Neural progenitor cell (in vitro differentiated cells): Measurements from ENCODE around the gene BGN.

Experiments used
- EZH2 ChIP-seq: fragments of 200-600 bp; sonication (generic); IDR thresholded peaks from 2 replicates; pipeline ENCODE4 v1.6.1; 2017; ENCODE audit warnings: antibody characterized with exemption, mild to moderate bottlenecking, moderate library complexity
- TF ChIP-seq, protein P1 (sequence below): fragments of 200-600 bp; sonication (generic); IDR thresholded peaks from 2 replicates; pipeline ENCODE4 v1.5.1; 2017; ENCODE audit warnings: antibody characterized with exemption, mild to moderate bottlenecking

DNA sequence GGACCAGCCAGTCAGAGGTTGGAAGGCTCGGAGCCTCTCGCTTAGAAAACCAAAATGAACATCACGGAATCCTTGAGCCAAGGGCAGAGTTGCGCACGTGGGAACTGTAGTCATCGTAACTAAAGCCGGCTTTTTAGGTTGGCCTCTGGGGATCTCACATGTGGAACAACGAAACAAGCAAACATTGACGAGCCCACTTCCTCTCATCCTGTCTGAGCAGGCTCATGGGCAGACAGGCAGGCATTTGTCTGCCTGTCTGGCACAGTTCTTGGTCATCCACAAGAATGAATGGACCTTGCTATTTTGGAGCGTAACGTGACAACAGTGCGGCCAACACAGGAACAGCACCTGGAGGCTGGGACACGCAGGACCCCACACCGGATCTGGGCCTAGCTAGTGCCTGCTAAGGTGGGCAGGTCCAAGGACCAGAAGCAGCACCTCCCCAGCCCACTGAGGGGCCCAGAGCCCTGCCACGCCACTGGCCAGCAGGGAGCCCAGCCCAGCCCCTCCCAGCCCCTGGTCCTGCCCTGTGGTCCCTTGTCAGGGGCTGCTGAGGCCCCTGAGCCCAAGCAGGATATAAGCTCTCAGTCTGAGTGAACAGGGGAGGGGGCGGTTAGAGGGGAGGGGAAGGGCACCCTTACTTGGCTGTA is 39.8 kb upstream of the BGN start:
- TF ChIP-seq EZH2, result no peak
- TF ChIP-seq, protein P1, sequence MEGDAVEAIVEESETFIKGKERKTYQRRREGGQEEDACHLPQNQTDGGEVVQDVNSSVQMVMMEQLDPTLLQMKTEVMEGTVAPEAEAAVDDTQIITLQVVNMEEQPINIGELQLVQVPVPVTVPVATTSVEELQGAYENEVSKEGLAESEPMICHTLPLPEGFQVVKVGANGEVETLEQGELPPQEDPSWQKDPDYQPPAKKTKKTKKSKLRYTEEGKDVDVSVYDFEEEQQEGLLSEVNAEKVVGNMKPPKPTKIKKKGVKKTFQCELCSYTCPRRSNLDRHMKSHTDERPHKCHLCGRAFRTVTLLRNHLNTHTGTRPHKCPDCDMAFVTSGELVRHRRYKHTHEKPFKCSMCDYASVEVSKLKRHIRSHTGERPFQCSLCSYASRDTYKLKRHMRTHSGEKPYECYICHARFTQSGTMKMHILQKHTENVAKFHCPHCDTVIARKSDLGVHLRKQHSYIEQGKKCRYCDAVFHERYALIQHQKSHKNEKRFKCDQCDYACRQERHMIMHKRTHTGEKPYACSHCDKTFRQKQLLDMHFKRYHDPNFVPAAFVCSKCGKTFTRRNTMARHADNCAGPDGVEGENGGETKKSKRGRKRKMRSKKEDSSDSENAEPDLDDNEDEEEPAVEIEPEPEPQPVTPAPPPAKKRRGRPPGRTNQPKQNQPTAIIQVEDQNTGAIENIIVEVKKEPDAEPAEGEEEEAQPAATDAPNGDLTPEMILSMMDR, result no peak
